ENCODE data around the gene TRIM69.
"Not testable (repeated sequence)": the region's sequence is repeated elsewhere in the genome, so short reads cannot be mapped to it uniquely, and the experiment has no call there.

TRIM69 gene

DNA sequence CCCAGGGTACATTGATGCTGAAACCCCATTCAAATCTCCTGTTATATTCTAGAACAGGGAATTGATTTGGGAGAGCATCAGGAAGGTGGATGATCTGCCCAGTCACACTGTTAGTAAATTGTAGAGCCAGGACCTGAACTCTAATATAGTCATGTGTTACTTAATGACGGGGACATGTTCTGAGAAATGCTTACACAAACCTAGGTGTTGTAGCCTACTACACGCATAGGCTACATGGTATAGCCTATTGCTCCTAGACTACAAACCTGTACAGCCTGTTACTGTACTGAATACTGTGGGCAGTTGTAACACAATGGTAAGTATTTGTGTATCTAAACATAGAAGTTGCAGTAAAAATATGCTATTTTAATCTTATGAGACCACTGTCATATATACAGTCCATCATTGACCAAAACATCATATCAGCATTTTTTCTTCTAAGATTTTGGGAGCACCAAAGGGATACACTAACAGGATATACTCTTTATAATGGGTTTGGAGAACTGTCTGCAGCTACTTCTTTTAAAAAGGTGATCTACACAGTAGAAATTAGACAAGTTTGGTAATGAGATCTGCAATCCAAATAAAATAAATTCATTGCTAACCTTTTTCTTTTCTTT, 19.2 kb upstream of the TRIM69 start:
- peak; percentile 31 for DNase-seq

DNA sequence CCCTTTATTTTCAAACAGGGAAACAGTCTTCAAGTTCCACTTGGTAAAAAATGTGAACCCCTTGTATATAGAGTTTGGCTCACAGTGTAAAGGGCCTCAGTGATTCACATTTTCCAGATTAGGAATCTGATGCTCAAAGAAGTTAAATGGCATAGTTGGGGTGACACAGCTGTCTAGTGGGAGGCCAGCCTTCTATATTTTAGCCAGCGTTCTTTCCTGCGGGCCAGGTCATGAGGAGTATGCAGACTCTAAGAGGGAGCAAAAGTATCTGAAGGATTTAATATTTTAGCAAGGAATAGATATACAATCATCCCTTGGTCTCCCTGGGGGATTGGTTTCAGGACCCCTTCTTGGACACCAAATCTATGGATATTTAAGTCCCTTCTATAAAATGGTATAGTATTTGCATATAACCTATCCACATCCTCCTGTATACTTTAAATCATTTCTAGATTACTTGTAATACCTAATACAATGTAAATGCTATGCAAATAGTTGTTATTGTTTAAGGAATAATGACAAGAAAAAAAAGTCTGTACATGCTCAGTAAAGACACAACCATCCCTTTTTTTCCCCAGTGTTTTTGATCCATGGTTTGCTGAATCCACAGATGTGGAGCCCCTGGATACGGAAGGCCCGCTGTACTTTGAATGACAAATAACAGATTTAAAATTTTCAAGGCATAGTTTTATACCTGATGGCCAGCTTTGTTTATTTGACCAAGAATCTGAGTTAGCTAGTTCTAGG, 18.0 kb upstream of the TRIM69 start:
- DNase-seq: no peak

DNA sequence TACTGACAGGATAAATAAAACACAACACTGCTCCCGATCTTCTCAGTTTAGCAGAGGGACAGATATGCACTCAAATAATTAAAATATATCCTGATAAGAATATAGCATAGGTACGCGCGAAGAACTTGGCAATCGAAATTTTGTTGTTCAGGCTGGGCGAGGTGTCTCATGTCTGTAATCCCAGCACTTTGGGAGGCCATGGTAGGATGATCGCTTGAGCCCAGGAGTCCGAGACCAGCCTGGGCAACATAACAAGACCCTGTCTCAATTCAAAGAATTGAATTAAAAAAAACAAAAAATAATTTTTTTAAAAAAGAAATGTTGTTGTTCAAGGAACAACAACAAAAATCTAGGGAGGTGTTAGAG, 17.4 kb upstream of the TRIM69 start:
- DNase-seq: no peak

DNA sequence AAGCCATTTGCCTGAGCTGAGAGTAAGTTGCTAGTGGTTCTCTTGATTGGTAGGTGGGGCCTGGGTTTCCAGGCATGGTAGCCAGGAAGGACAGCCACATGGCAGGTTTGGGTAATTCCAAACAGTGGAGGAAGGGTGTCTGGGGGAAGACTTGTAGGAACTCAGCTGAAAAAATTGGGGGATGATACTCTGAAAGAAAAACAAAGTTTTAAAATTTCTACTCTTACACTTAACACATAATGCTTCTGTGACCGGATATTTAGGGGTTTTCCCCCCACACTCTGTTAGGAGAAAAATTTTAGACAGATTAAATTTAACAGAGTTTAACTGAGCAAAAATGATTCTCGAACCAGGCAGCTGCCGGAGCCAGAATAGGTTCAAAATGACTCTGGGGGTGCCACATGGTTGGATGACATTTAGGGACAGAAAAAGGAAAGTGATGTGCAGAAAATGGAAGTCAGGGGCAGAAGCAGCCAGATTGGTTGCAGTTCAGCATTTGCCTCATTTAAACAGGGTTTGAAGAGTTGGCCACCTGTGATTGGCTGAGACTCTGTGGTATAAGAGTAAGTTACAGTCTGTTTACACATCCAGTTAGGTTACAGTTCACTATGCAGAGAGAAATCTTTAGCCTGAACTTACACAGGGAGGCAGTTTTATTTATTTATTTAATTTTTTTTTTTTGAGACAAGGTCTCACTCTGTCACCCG, 16.9 kb upstream of the TRIM69 start:
- peak; percentile 85 for DNase-seq

DNA sequence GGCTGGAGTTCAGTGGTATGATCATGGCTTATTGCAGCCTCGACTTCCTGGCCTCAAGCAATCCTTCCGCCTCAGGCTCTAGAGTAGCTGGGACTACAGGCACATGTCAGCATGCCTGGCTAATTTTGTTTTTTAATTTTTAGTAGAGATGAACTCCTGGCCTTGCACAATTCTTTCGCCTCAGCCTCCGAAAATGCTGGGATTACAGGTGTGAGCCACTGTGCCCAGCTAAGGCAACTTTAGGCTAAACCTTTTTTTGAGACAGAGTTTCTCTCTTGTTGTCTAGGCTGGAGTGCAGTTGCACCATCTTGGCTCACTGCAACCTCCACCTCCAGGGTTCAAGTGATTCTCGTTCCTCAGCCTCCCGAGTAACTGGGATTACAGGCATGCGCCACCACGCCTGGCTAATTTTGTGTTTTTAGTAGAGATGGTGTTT, 16.3 kb upstream of the TRIM69 start:
- not testable (repeated sequence) for DNase-seq

DNA sequence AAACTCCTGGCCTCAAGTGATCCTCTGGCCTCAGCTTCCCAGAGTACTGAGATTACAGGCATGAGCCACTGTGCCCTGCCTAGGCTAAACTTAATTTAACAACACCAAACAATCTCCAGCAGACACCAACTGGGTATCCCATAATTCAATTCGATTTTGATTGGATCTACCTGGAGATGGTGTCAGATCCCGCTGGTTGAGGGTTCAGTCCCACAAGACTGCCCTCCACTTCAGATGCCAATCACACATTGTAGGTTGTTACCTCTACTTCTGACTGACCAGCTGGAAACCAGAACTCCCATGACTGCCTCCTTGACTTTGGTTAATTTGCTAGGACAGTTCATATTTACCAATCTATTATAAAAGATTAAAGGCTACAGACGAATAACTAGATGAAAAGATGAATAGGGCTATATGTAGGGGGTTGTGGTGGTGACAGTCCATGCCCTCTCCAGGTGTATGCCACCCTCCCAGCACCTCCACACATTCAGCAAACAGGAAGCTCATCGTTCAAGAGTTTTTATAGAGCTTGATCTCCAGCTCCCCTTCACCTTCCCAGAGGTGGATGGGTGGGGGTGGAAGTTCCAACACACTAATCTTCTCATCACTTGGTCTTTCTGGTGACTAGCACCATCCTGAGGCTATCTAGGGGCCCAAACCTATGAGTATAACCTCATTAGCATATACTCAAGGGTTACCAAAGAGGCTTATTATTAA, 15.7 kb upstream of the TRIM69 start:
- peak; percentile 73 for DNase-seq

DNA sequence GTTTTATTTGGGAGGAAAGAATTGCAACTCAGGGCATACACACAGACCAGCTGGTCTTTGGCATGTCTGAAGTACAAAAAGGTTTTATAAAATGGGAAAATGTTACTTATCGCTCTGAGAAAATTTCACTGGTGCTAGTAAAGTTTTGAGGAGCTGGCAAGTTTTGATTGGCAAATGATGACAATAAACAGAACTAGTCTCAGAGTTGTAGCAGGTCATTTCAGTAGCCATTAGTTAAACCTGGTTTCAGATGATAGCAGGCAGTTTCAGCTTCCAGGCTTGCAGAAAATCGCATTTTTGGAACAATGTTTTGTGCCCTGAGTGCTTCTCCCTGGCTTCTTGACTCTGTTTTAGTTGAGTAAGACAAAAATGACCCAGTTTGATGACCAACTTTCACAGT, 14.3 kb upstream of the TRIM69 start:
- peak; percentile 37 for DNase-seq

DNA sequence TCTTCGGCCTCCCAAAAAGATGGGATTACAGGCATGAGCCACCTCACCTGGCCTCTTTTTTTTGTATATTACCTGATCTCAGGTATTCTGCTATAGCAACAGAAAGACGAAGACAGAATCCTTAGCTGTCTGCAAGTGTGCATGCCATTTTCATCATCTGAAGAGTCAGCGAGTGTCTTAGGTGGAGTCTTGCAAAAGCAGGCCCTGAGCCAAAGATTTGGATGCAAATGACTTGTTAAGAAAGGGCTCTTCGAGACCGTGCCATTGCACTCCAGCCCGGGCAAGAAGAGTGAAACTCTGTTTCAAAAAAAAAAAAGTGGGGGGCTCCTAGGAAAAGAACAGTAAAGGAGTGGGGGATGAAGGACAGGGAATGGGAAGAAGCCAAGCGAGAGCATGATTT, 10.2 kb upstream of the TRIM69 start:
- peak; percentile 42 for DNase-seq

DNA sequence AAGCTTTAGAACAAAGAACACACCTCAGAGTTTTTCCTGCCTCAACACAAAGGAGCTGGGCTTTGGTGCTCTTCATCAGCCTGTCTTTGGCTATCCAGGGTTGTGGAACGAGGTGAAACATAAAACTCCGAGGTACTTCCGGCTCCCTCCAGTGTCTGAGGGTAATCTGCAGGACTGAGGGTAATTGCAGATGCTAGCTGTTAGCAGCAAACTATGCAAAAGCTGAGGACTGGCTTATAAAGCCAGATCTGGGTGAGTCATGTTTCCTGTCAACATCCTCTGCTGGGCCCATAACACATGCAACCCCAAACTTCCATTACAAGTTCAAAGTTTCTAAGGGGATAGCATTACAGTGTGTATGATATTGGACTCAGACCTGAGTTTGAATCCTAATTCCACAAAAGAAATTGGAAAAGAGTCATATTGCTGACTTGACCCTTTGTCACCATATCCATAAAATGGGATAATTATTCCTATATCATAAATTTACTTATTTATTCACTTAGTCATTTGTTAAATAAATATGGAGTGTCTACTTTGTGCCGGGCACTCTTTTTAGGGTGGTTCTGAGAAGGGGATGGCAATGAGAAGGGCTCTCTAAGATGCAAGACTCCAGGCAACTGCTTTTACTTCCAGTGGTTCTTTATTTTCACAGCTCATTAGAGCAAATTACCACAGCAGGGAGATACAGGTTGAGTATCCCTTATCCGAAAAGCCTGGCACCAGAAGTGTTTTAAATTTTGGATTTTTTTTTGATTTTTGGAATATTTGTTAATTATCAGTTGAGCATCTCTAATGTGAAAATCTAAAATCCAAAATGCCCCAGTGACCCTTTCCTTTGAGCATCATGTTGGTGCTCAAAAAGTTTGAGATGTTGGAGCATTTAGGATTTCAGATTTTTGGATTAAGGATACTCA, 9.5 kb upstream of the TRIM69 start:
- DNase-seq: peak; percentile 93

DNA sequence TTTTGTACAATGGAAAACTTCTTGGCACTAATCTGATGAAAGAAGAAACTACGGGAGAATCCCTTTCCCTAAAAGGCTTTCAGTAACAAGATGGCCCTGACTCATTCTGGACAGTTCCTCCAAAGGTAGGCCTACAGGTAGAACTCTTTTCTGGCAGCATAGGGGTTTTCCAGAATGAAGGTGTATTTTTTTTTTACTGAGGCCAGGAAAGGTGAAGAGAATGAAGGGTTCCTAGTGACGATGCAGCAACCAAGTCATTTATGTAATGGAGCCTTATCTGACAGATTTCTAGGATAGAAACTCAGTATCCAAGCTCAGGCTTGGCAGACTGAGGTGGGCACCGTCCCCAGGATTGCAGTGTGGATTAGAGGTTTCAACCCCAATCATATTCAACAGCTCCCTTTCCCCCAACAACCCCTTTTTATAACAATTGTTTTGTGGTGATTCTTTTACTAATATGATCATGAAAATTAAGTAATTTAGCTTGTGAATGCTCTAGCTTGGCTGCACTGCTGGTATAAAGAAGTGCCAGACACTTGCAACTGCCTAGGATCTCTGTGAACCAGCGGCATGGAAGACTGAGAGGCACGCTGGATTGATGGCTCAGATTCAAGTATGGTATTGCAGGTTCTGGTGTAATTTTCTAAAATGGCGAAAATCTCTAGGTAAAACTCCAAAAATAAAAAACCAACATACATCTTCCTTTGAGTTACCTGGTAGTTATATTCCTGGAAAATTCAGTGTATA, 8.7 kb upstream of the TRIM69 start:
- DNase-seq: peak; percentile 73

DNA sequence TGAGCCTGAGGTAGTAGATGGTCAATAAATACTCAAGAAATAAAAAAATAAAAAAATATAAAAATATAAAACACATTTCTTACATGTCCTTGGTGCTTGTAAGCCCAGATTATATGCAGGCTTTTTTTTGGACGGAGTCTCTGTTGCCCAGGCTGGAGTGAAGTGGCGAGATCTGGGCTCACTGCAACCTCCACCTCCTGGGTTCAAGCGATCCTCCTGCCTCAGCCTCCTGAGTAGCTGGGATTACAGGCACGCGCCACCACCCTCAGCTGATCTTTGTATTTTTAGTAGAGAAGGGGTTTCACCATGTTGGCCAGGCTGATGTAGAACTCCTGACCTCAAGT, 8.1 kb upstream of the TRIM69 start:
- DNase-seq: not testable (repeated sequence)

DNA sequence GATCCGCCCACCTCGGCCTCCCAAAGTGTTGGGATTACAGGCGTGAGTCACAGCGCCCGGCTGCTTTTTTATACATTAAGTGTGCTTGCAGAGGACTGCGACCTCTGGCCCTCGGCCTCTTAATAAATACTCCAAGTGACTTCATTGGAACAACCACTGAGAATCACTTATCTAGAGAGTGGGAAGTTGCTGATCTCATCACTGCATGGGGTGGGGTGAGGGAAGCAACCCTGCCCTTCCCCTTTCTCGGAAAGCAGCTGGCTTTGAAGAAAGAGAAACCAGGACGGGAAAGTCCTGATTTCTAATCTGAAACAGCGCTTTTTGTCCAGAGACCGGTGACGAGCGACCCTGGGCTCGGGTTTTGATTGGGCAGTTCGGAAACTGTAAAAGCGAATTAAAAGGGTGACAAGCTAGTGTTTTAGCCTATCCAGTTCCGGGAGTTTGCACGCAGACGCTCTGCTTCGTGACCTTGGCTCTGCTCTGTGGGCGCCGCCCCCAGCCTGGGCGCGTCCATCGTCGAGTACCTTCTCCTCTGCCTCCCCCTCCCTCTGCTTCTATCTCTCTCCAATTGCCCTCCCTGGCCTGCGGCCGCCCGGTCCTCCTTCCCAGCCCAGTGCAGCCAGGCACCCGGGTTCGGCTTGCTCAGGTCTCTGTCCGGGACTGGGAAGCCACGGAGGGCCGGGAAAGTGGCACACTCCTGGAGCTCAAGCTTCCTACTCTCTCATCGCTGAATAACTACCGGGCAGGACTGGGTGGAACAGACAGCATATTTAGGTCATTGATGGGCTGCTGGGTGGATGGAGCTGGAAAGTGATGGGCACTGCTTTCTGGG, 7.5 kb upstream of the TRIM69 start:
- DNase-seq: peak; percentile 99

DNA sequence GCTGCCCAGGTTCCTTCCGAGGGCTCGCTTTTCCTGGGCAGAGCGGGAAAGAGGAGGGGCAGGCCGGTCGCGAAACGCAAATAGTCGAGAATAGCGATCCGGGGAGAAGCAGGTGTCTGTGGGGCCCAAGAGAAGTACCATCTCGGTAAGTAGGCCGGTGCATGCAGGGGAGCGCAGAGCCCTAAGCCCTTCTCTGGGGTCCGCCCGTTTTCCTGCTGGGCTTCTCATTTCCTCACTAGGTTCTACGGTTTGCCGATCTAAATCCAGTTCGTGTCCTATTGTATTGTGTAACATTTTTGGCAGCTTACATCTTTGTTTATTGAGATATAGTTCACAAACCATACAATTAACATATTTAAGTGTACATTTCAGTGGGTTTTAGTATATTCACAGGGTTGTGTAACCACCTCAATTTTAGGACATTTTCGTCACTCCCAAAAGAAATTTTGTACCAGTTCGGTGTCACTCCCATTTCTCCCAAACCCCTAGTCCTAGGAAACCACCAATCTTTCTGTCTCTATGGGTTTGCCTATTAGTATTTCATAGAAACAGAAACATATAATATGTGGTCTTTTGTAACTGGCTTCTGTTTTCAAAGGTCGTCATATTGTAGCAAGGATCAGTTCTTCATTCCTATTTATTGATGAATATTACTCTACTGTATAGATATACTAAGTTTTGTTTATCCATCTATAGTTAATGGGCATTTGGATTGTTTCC, 6.8 kb upstream of the TRIM69 start:
- peak; percentile 69 for DNase-seq

DNA sequence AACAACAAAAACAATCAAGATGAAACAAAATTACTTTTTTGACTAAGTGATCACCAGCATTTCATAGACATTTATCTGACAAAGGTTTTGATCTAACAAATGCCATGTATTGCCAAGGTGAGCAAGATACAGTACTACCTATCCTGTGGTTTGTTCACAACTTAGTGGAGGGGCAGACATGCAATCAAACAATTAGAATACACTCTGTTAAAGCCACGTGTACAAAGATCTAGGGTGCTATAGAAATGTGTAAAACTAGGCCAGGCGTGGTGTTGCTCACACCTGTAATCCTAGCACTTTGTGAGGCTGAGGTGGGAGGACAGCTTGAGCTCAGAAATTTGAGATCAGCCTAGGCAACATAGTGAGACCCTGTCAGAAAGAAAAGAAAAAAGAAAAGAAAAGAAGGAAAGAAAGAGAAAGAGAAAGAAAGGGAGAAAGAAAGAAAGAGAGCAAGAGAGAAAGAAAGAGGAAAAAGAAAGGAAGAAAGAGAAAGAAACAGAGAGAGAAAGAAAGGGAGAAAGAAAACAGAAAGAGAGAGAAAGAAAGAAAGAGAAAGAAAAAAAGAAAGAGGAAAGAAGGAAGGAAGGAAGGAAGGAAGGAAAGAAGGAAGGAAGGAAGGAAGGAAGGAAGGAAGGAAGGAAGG, 1.4 kb upstream of the TRIM69 start:
- peak; percentile 38 for DNase-seq

DNA sequence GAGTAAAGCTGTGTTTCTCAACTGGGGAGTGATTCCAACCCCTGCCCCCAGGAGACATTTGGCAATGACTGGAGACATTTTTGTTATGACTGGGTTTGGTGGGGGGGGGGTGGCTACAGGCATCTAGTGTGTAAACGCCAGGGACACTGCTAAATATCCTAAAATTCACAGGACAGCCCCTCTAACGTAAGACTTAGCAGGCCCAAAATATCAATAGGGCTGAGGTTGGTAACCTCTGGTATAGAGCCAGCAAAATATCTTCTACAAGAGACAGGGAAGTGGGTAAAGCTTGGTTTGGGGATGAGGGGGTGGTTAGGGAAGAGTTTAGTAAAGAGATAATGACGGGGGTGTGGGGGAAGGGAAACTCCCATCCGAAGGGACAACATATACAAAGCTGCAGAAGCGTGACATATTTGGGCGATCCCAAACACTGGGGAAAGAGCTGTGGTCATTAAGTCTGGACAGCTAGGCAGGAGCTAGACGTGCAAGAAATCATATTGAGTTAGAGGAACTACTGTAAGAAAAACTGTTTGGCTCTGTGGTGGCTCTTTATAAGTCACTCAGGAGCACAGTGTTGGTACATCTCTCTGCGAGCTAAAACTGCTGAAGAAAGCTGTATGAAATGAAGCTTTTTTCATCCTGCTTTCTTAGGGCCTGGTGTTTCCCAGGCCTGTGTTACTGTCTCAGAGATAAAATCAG, 697 bp upstream of the TRIM69 start:
- DNase-seq: peak; percentile 57

DNA sequence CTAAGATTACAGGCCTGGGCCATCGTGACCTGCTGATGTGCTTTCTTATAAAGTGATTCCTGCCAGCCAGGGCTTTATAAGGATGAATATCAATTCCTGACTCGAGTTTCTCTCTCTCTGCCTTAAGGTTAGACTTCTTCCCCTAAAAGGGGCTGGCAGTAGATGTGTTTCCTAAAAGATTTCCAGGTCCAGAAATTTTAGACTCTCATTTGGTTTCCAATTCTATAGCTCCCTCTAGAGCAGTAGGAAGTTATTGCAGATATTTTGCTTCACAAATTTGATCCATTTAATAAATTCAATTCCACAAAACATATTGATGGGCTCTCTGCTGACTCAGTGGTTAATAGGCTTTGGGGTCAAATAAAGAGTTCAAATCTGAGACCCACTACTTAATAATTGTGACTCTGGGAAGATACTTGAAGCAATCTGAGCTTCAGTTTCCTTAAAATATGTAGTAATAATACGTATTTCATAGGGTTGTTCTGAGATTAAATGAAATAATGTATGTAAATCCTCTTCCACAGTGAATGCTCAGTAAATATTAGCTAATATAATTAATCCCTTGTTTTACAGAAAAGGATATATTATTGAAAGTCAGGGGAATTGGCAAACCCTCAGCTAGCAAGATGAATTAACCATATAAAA, 2.1 kb downstream of the TRIM69 start:
- DNase-seq: peak; percentile 75

DNA sequence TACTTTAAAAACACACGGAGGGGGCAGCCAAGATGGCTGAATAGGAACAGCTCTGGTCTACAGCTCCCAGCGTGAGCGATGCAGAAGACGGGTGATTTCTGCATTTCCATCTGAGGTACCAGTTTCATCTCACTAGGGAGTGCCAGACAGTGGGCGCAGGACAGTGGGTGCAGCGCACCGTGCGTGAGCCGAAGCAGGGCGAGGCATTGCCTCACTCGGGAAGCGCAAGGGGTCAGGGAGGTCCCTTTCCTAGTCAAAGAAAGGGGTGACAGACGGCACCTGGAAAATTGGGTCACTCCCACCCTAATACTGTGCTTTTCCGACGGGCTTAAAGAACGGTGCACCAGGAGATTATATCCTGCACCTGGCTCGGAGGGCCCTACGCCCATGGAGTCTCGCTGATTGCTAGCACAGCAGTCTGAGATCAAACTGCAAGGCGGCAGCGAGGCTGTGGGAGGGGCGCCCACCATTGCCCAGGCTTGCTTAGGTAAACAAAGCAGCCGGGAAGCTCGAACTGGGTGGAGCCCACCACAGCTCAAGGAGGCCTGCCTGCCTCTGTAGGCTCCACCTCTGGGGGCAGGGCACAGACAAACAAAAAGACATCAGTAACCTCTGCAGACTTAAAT, 3.0 kb downstream of the TRIM69 start:
- DNase-seq: not testable (repeated sequence)

DNA sequence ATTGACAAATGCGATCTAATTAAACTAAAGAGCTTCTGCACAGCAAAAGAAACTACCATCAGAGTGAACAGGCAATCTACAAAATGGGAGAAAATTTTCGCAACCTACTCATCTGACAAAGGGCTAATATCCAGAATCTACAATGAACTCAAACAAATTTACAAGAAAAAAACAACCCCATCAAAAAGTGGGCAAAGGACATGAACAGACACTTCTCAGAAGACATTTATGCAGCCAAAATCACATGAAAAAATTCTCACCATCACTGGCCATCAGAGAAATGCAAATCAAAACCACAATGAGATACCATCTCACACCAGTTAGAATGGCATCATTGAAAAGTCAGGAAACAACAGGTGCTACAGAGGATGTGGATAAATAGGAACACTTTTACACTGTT, 7.1 kb downstream of the TRIM69 start:
- not testable (repeated sequence) for DNase-seq
